Uterus (tissue), 4 donors: ENCODE data around the gene PPP1R27. TPM values are rescaled to one million over a fixed set of nuclear protein-coding genes. Genes with fewer than 3 reads are reported as not detected.

Experiments used
- DNase-seq, 2 donors: peaks; one replicate each; pipeline ENCODE4 v3.0.0-alpha.2; 2019 to 2020
- H3K27ac ChIP-seq, 2 donors: fragments of 200-600 bp; sonication (generic); 1 replicate in 1 of 2; 2 replicates in 1 of 2; pipeline ENCODE4 v1.5.1; 2016 to 2018
- H3K27me3 ChIP-seq, 2 donors: fragments of 200-600 bp; sonication (generic); one replicate each; pipeline ENCODE4 v1.5.1; 2018 to 2019; ENCODE audit warnings: control low read depth in 1 of 2
- H3K36me3 ChIP-seq, 2 donors: fragments of 200-600 bp; sonication (generic); one replicate each; pipeline ENCODE4 v1.5.1; 2019; ENCODE audit warnings: control low read depth in 1 of 2
- H3K4me1 ChIP-seq, 2 donors: fragments of 200-600 bp; sonication (generic); one replicate each; pipeline ENCODE4 v1.5.1; 2018 to 2019; ENCODE audit warnings: control low read depth in 1 of 2
- H3K4me3 ChIP-seq, 2 donors: fragments of 200-600 bp; sonication (generic); 1 replicate in 1 of 2; 2 replicates in 1 of 2; pipeline ENCODE4 v1.5.1; 2018 to 2019; ENCODE audit warnings: mild to moderate bottlenecking in 1 of 2
- H3K9me3 ChIP-seq, 2 donors: fragments of 200-600 bp; sonication (generic); one replicate each; pipeline ENCODE4 v1.5.1; 2019; ENCODE audit warnings: control low read depth in 1 of 2
- POLR2A ChIP-seq, 2 donors: fragments of 450-650 bp; IDR thresholded peaks; one replicate each; pipeline ENCODE4 v1.6.1; 2016; ENCODE audit warnings: antibody characterized with exemption in 2 of 2, mild to moderate bottlenecking in 1 of 2, moderate library complexity in 1 of 2
- intact Hi-C: fragments of 100-400 bp; cut with DNase I; formaldehyde crosslinking; loops from one replicate; pipeline ENCODE4 v1.15.1; 2023; ENCODE audit warnings: low total_unique reads
- total RNA-seq, 4 donors: library from RNA; depleted of rRNA in 3 of 4; stranded (reverse); fragments of >200 nt in 3 of 4; gene quantifications; one replicate each; pipeline versions ENCODE4 v1.1.0 to v1.2.4, GENCODE V29; 2014 to 2023
- TF ChIP-seq, protein P1 (sequence below), 4 experiments: fragments of 200-600 bp in 2 of 4; fragments of 450-650 bp in 2 of 4; sonication (generic) in 2 of 4; IDR thresholded peaks; one replicate each; pipeline ENCODE4 v1.5.1; 2016 to 2019; ENCODE audit warnings: antibody characterized with exemption in 4 of 4, mild to moderate bottlenecking in 2 of 4, moderate library complexity in 1 of 4
- donor health status: DM: yes; HTN: yes; CAD: no.

Gene PPP1R27
- total RNA-seq, 4 donors from 2014 or later: 1.6 TPM; not detected in 3

DNA sequence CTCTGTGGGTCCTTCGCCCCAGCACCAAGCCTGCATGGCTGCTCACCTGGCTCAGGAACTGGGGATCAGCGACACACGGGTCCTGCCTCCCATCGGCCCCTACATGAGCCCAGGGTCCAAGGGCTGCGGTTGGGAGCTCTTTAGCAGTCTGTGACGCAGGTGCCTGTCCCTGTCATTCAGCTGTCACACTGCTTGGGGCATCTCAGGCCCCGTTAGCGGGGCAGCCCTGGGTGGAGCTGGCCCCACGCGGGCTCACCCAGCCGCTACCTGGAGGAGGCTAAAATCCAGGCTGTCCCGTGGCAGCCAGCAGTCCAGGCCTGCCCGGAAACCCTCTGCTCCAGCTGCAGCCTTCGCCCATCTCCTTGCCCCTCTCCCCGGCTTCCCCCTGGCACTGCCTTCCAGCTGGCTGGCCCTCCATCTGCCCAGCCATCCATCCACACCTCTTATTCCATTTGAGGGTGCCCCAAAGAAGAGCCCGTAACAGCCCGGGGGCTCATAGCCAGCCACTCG is 27.6 kb downstream of the PPP1R27 start:
- no peak overlapping the region for H3K27ac ChIP-seq
- no peak overlapping the region for H3K4me3 ChIP-seq
- peaks cover 0 to 13% of the 10 kb centered on the region in 2 donors for H3K4me1 ChIP-seq
- intact Hi-C loops: no loop called here
- H3K36me3 ChIP-seq: no peaks in the 10 kb centered on the region
- no peaks in the 10 kb centered on the region for H3K9me3 ChIP-seq
- DNase-seq: no peak
- peaks cover 7 to 26% of the 10 kb centered on the region in 2 donors for H3K27me3 ChIP-seq
- TF ChIP-seq, protein P1, sequence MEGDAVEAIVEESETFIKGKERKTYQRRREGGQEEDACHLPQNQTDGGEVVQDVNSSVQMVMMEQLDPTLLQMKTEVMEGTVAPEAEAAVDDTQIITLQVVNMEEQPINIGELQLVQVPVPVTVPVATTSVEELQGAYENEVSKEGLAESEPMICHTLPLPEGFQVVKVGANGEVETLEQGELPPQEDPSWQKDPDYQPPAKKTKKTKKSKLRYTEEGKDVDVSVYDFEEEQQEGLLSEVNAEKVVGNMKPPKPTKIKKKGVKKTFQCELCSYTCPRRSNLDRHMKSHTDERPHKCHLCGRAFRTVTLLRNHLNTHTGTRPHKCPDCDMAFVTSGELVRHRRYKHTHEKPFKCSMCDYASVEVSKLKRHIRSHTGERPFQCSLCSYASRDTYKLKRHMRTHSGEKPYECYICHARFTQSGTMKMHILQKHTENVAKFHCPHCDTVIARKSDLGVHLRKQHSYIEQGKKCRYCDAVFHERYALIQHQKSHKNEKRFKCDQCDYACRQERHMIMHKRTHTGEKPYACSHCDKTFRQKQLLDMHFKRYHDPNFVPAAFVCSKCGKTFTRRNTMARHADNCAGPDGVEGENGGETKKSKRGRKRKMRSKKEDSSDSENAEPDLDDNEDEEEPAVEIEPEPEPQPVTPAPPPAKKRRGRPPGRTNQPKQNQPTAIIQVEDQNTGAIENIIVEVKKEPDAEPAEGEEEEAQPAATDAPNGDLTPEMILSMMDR (IDR thresholded peaks at IDR 0.05): no peak
- TF ChIP-seq POLR2A (IDR thresholded peaks at IDR 0.05): no peak

DNA sequence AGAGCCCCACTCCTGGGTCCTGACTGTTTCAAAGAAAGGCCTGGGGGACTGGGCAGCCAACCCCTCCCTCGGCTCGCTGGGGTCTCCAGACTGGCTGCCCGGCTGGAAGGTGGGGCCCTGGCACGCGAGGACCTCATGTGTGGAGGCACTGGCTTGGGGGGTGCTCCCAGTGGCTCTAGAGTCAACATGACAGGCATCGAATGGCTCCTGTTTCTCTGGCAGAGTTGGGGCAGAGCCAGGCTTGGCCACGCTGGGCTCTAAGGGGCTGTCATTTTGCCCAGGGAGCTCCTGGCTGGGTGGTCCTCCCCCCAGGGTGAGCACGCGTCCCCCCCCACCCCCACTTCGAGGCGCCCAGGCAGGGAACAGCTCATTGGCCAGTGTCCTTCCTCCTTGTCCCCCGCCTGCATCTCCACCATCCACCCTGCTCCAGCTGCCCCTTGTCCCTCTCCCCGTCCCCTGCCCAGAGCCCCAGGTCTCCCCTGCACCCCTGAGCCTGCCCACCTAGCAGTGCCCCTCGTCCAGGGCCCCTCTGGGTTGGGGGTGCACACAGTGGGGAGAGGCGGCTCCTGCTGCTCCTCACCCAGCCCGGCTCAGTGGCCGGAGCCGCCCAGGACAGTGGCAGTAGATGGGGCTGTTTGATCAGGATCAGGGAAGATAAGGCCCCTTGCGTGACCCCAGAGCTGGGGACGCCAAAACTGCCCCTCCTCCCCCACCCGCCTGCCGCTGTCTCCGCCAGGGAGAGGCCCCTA is 28.2 kb downstream of the PPP1R27 start:
- no peak overlapping the region for H3K27ac ChIP-seq
- no peaks in the 10 kb centered on the region for H3K36me3 ChIP-seq
- H3K27me3 ChIP-seq: peaks cover 7 to 29% of the 10 kb centered on the region in 2 donors
- H3K4me3 ChIP-seq: no peak overlapping the region
- H3K9me3 ChIP-seq: no peaks in the 10 kb centered on the region
- DNase-seq: no peak
- intact Hi-C loops: no loop called here
- TF ChIP-seq POLR2A (IDR thresholded peaks at IDR 0.05): no peak
- TF ChIP-seq, protein P1 (IDR thresholded peaks at IDR 0.05): no peak
- H3K4me1 ChIP-seq: peaks cover 0 to 13% of the 10 kb centered on the region in 2 donors

DNA sequence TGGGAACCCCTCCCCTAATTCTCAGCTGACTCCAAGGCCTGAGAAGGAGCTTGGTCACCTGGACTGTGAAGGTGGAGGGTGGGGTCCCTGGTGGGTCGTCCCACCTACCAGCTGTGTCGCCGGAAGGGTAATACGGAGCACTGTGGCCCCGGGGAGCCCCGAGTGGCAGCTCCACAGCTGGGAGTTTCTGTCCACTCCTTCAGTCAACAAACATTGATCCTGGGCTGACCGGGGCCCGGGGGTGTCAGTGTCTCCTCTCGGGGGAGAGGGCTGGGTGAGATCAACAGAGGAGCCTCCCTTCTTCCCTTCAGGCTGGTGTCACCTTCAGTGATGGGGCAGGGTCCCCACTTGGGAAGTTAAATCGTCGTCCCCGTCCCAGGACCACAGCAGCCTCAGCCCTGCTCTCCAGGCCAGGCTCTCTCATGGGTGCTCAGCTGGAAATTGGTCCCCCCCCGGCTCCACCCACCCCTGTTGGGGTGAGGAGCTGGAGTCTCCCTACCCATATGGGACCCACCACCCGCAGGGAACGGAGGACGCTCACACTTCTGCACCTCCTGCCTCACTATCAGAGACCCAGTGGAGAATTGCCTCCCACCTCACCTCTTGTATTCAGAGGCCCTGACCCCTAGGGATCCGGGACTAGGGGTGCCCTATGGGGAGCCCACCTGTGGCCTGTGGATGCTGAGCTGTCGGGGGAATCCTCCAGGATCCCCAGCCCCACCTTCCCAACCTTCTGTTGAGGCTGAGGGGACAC is 29.0 kb downstream of the PPP1R27 start:
- peaks cover 7 to 29% of the 10 kb centered on the region in 2 donors for H3K27me3 ChIP-seq
- H3K4me1 ChIP-seq: peaks cover 0 to 13% of the 10 kb centered on the region in 2 donors
- no peak overlapping the region for H3K27ac ChIP-seq
- no peak for DNase-seq
- TF ChIP-seq, protein P1 (IDR thresholded peaks at IDR 0.05): no peak
- no peaks in the 10 kb centered on the region for H3K9me3 ChIP-seq
- intact Hi-C loops: no loop called here
- H3K4me3 ChIP-seq: no peak overlapping the region
- no peaks in the 10 kb centered on the region for H3K36me3 ChIP-seq

DNA sequence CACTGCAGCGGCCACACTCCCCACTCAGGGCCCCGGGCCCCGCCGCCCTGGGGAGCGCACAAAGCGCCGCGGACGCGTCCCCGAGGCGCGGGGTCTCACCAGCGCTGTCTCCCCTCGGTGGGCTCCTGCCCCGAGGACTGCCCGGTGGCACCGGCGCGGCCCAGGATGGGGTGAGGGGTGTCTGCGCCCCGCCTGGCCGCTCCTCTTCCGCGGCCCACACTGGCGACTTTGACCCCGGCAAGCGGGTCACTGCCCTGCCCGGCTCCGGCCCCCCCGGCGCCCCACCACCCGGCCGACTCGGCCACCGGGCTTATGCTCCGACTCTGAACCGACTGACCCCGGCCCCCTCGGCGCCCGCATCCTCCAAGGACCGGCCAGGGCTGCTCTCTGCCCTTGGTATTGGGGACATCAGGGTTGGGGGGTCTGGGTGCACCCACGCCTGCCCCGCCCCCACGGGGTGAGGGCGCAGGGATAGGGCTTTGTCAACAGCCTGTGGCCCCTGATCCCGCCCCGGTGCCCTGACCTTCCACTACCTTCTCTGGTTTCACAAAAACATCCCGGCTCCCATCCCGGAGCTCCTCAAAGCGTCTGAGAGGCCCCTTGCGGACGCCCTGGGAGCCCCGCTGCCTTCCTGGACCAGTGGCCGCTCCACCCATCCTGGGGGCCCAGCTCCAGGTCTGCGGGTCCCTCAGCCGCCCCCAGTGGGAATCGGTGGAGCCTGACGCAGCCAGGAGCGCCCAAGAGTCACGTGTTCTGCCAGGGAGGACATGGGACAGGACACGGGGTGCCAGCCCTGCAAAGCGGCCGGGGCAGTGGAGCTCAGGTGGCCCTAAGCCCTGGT is 30.1 kb downstream of the PPP1R27 start:
- Histone ChIP-seq H3K4me3 (no peak overlapping the region), H3K9me3 (no peaks in the 10 kb centered on the region), H3K4me1 (peaks cover 0 to 13% of the 10 kb centered on the region in 2 donors), H3K27me3 (peaks cover 7 to 29% of the 10 kb centered on the region in 2 donors), H3K27ac (no peak overlapping the region), H3K36me3 (no peaks in the 10 kb centered on the region)
- DNase-seq: no peak
- intact Hi-C loops: no loop called here
- no peak for TF ChIP-seq POLR2A (IDR thresholded peaks at IDR 0.05)
- TF ChIP-seq, protein P1 (IDR thresholded peaks at IDR 0.05): no peak
